DLD1 (cell line): ENCODE data around the gene EEIG1.

Experiments
- in situ Hi-C: cut with HindIII; loops from 2 replicates; pipeline ENCODE4 v1.10.0; 2017; ENCODE audit warnings: low sequenced_read_pairs

EEIG1 gene

DNA sequence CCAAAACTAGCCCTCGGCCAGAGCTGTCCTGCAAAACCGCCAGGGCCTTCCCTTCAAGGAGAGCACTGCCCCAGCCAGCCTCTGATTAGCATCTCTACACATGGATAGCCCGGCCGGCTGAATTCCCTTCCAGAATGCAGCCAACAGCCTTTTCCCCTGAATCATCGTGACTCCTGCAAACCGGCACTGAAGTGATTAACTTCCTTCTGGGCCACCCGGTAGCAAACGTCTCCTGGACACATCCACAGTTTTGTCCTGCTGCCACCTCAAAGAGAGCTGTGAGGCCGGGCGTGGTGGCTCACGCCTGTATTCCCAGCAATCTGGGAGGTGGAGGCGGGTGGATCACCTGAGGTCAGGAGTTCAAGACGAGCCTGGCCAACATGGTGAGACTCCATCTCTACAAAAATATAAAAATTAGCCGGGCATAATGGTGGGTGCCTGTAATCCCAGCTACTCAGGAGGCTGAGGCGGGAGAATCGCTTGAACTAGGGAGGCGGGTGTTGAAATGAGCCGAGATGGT is 21.1 kb upstream of the EEIG1 start:
- in situ Hi-C loops, result no loop called here

- in situ Hi-C loops, result no loop called here
These were observed 20.5 kb upstream of the EEIG1 start for GRCh38 chr9:128001151-128001778.

DNA sequence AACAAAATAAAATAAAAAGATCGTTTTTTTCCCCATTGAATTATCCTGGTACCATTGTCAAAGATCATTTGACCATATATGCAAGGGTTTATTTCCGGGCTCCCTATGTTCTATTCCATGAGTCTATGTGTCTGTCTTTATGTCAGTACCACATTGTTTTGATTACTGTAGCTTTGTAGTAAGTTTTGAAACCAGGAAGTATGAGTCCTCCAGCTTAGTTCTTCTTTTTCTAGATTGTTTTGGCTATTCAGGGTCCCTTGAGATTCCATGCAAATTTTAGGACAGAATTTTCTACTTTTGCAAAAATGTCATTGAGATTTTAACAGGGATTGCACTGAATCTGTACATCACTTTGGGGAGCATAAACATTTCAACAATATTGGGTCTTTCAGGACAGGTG is 18.7 kb upstream of the EEIG1 start:
- in situ Hi-C loops, result no loop called here

GRCh38 chr9:127993721-127994120 is 12.9 kb upstream of the EEIG1 start:
- in situ Hi-C loops, result no loop called here

DNA sequence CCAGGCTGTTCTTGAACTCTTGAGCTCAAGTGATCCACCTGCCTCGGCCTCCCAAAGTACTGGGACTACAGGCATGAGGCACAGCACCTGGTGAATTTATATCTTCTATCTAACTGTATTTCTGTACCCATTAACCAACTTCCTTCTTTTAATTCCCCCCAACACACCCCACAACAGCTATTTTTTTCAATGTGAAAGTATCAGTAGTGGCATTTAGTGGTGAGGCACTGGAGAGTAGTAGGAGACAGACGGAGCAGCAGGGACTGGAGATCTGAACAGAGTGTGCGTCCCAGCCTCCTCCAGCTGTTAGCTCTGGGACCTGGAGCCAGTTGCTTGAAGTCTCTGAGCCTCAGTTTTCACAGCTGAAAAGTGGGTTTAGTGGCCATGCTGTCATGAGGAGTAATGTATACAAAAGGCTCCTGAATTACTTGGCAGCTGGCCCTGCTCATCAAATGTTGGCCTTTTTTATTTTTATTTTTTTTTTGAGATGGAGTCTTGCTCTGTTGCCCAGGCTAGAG is 11.0 kb upstream of the EEIG1 start:
- in situ Hi-C loops, result no loop called here

GRCh38 chr9:127991017-127991756 is 10.4 kb upstream of the EEIG1 start:
- in situ Hi-C loops, result no loop called here

DNA sequence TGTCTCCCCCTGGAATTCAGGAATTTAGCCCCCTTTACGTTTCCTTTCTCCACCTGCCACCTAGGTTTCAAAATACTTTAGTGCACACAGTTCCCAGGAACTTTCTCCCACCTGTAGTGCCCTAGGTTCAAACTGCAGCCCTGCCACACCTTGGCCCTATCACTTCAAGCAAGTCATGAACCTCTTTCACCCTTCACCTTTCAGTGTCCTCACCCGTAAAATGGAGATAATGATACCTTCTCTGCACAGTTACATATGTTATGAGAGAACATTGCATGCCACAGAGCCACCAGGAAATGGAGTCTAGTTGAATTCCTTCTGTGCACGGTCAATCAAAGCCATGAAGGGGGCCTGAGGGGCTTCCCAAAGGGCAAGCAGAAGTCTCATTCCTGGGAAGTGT is 9.8 kb upstream of the EEIG1 start:
- in situ Hi-C loops, result no loop called here

DNA sequence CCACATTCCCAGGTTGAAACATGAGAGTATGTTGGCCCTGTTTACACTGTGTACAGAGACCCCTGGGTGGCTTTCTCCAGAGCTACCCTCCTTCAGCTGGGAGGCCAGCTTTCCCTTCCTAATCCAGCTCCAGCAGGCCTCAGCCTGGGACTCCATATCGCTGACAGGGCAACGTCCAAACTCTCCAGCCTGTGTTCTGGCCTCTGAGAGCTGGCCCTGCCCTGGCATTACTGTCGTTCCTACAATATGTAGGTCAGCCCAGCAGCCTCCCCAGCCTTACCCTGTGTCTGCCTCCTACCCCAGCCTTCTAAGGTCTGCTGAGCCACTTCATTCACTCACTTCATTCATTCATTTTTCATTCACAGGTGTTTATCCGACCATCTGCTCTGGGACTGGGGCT is 8.3 kb upstream of the EEIG1 start:
- in situ Hi-C loops, result no loop called here

- in situ Hi-C loops, result no loop called here
These were observed 6.4 kb upstream of the EEIG1 start for GRCh38 chr9:127987103-127987614.

- in situ Hi-C loops, result no loop called here
These were observed 4.2 kb upstream of the EEIG1 start for GRCh38 chr9:127985011-127985410.

GRCh38 chr9:127983847-127984289 is 3.1 kb upstream of the EEIG1 start:
- in situ Hi-C loops, result no loop called here

- in situ Hi-C loops, result no loop called here
These were observed 2.1 kb upstream of the EEIG1 start for GRCh38 chr9:127982912-127983311.

- in situ Hi-C loops, result no loop called here
These were observed 851 bp upstream of the EEIG1 start for GRCh38 chr9:127981559-127982121.

- in situ Hi-C loops, result no loop called here
These were observed 606 bp downstream of the EEIG1 start for GRCh38 chr9:127980060-127980705.

GRCh38 chr9:127979333-127980059 is 1.3 kb downstream of the EEIG1 start:
- in situ Hi-C loops, result no loop called here

- in situ Hi-C loops, result no loop called here
These were observed 1.8 kb downstream of the EEIG1 start for GRCh38 chr9:127979015-127979332.

GRCh38 chr9:127977884-127978647 is 2.7 kb downstream of the EEIG1 start:
- in situ Hi-C loops, result no loop called here

DNA sequence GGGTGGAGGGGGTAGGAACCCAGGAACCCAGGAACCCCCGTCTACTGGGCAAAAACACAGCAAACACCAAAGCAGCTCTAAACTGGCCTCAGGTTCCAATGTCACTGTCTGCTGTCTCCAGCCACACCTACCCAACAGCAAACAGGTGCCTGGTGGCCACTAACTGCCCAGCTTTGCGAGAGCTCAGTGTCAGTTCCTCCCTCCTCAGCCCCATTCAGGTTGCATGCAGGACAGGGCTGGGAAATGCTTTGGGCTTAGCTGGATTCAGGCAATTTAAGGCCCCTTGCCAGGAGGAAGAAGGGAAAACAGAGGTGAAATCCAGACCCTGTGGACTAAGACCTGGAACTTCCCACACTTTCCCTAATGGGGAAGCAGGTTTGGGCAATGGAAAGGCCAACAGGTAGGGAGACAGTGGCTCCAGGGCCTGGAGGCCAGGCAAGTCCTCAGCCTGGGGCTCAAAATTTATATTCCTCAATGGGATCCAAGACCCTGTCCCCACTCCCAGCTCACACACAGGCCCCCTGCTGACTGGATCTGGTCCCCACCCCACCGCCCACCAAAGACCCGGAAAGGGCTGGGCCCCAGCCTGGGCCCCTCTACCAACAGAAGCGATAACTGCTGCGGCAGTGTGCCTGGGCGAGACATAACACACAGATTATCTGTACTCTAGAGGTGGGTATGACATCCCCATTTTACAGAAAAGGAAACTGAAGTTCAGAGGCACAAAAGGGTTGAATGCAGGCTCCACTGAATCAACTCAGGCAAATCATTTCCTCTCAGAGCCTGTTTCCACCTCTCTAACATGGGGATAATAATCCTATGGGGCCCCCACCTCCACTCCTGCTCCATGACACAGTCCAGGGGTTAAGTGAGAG is 3.5 kb downstream of the EEIG1 start:
- in situ Hi-C loops, result no loop called here

DNA sequence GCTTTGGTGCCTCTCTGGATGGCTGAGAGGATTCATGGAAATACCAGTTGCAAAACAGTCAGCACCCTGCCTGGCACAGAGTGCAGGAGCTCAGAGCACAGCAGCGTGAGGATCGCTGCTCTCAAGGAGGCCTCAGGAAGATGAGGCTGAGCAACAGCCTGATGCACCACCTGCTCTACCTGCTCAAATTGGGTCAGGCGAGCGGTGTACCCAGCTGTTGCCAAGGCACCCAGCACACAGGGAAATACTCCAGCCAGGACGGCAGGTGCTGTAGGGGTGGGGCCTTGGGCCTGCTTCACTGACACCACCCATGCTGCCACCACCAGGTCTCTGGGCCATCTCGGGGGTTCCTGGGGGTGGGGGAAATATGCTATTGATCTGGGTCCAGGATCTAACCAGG is 4.3 kb downstream of the EEIG1 start:
- in situ Hi-C loops, result no loop called here
